ENCODE measurements around the gene HVCN1. TPM values are rescaled to one million over a fixed set of nuclear protein-coding genes. Genes with fewer than 3 reads are reported as not detected.

The HVCN1 gene
- total RNA-seq, 4 donors from 2014 or later: 1.3 to 6.0 (median 1.9) TPM

DNA sequence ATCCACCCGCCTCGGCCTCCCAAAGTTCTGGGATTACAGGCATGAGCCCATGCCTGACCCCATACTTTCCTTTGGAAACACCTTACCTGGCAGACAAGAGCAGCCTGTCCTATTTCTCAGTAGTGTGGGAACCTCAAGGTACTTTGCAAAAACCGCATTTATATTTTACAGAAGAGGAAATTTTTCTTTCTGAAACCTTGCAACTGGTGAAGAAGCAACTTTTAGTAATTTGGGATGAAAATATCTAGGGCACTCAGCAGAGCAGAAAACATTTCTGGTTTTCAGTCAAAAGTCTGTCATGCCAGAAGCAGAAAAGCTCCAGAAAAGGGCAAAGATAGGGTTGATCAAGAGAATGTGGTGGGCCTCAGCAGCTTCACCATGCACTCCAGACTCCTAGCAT, 21.2 kb downstream of the HVCN1 start:
- DNase-seq (ENCODE audit: low spot score in 2 of 2): no peak
- WGBS: 96% methylated on average over 3 of the region's 3 CpGs
- Histone ChIP-seq H3K27ac (no peak overlapping the region), H3K4me1 (no peaks in the 10 kb centered on the region), H3K36me3 (no peaks in the 10 kb centered on the region), H3K27me3 (no peaks in the 10 kb centered on the region), H3K4me3 (no peak overlapping the region), H3K9me3 (peaks cover 21% of the 10 kb centered on the region)
- no peak for TF ChIP-seq POLR2AphosphoS5 (IDR thresholded peaks at IDR 0.05)
- no peak for TF ChIP-seq EP300 (IDR thresholded peaks at IDR 0.05)

GRCh38 chr12:110666892-110667291, 22.0 kb downstream of the HVCN1 start:
- Histone ChIP-seq H3K9me3 (peaks cover 21% of the 10 kb centered on the region), H3K36me3 (no peaks in the 10 kb centered on the region), H3K27ac (no peak overlapping the region), H3K4me3 (no peak overlapping the region), H3K27me3 (no peaks in the 10 kb centered on the region), H3K4me1 (no peaks in the 10 kb centered on the region)
- TF ChIP-seq POLR2AphosphoS5 (IDR thresholded peaks at IDR 0.05) (no peak), EP300 (IDR thresholded peaks at IDR 0.05) (no peak)
- 97% methylated on average over 6 of the region's 6 CpGs for WGBS
- no peak for DNase-seq (ENCODE audit: low spot score in 2 of 2)

GRCh38 chr12:110661337-110661972, 27.5 kb downstream of the HVCN1 start:
- H3K36me3 ChIP-seq: no peaks in the 10 kb centered on the region
- no peak overlapping the region for H3K4me3 ChIP-seq
- H3K27me3 ChIP-seq: no peaks in the 10 kb centered on the region
- no peak for TF ChIP-seq POLR2AphosphoS5 (IDR thresholded peaks at IDR 0.05)
- no peak for TF ChIP-seq POLR2A (IDR thresholded peaks at IDR 0.05)
- no peak for TF ChIP-seq CTCF (IDR thresholded peaks at IDR 0.05)
- H3K4me1 ChIP-seq: no peaks in the 10 kb centered on the region
- 76% methylated on average over 23 of the region's 23 CpGs for WGBS
- no peak for DNase-seq (ENCODE audit: low spot score in 2 of 2)
- H3K27ac ChIP-seq: no peak overlapping the region
- H3K9me3 ChIP-seq: peaks cover 16% of the 10 kb centered on the region

- H3K4me3 ChIP-seq: no peak overlapping the region
- WGBS: 64% methylated on average over 3 of the region's 3 CpGs
These were observed 30.0 kb downstream of the HVCN1 start for GRCh38 chr12:110658878-110659277.

GRCh38 chr12:110658242-110658641, 30.7 kb downstream of the HVCN1 start:
- TF ChIP-seq POLR2AphosphoS5 (IDR thresholded peaks at IDR 0.05) (no peak), CTCF (IDR thresholded peaks at IDR 0.05) (no peak), POLR2A (IDR thresholded peaks at IDR 0.05) (no peak), EP300 (IDR thresholded peaks at IDR 0.05) (no peak)
- 68% methylated on average over 9 of the region's 9 CpGs for WGBS

More at GRCh38 chr12:110658878-110659277, 30.0 kb downstream of the HVCN1 start:
- Histone ChIP-seq H3K9me3 (no peaks in the 10 kb centered on the region), H3K27me3 (no peaks in the 10 kb centered on the region), H3K36me3 (peaks cover 5% of the 10 kb centered on the region), H3K27ac (no peak overlapping the region), H3K4me1 (no peaks in the 10 kb centered on the region)
- DNase-seq (ENCODE audit: low spot score in 2 of 2): no peak
- TF ChIP-seq POLR2A (IDR thresholded peaks at IDR 0.05) (no peak), EP300 (IDR thresholded peaks at IDR 0.05) (no peak), POLR2AphosphoS5 (IDR thresholded peaks at IDR 0.05) (no peak), CTCF (IDR thresholded peaks at IDR 0.05) (no peak)

GRCh38 chr12:110657747-110658146, 31.2 kb downstream of the HVCN1 start:
- TF ChIP-seq CTCF (IDR thresholded peaks at IDR 0.05) (no peak), EP300 (IDR thresholded peaks at IDR 0.05) (no peak), POLR2A (IDR thresholded peaks at IDR 0.05) (no peak), POLR2AphosphoS5 (IDR thresholded peaks at IDR 0.05) (no peak)
- Histone ChIP-seq H3K36me3 (peaks cover 5% of the 10 kb centered on the region), H3K9me3 (no peaks in the 10 kb centered on the region), H3K27ac (no peak overlapping the region), H3K4me1 (no peaks in the 10 kb centered on the region), H3K27me3 (no peaks in the 10 kb centered on the region), H3K4me3 (no peak overlapping the region)
- no peak for DNase-seq (ENCODE audit: low spot score in 2 of 2)
- WGBS: 84% methylated on average over 9 of the region's 9 CpGs

More at GRCh38 chr12:110658242-110658641, 30.7 kb downstream of the HVCN1 start:
- Histone ChIP-seq H3K27ac (no peak overlapping the region), H3K27me3 (no peaks in the 10 kb centered on the region), H3K36me3 (peaks cover 5% of the 10 kb centered on the region), H3K4me3 (no peak overlapping the region), H3K4me1 (no peaks in the 10 kb centered on the region), H3K9me3 (no peaks in the 10 kb centered on the region)
- no peak for DNase-seq (ENCODE audit: low spot score in 2 of 2)
